ENCODE measurements around the gene EPHB3. TPM values are rescaled to one million over a fixed set of nuclear protein-coding genes. Genes with fewer than 3 reads are reported as not detected.

The EPHB3 gene
- polyA plus RNA-seq, 2 of the 4 experiments (the other 2 are of a cell fraction) = 0.36 to 0.50 TPM

- no peak for ATAC-seq
- FAIRE-seq = no peak
- no peak for DNase-seq (ENCODE audit: low read depth in 1 of 2, low spot score in 1 of 2)
- Histone ChIP-seq H3K4me2 (no peak overlapping the region), H3K27ac (no peak overlapping the region), H3K4me3 (no peak overlapping the region), H3K4me1 (peaks cover 16% of the 10 kb centered on the region), H3K9me3 (no peaks in the 10 kb centered on the region)
- POLR2A ChIA-PET = no interaction called here
- CTCF ChIA-PET = no interaction called here
- WGBS (ENCODE audit: missing lambda C conversion rate) = 79% methylated on average over 10 of the region's 15 CpGs
- TF ChIP-seq PBX3 (IDR thresholded peaks at IDR 0.05) (no peak), RCOR1 (IDR thresholded peaks at IDR 0.05; ENCODE audit: low read depth, low read length) (no peak), HDAC2 (IDR thresholded peaks at IDR 0.05) (no peak), RFX5 (IDR thresholded peaks at IDR 0.05) (no peak), CTCF (IDR thresholded peaks at IDR 0.05) (no peak), CBX2 (IDR thresholded peaks at IDR 0.05; ENCODE audit: borderline replicate concordance, low read depth) (no peak), EP300 (IDR thresholded peaks at IDR 0.05) (no peak), FOSB (CRISPR knock-in tag; IDR thresholded peaks at IDR 0.05) (no peak), KDM5A (IDR thresholded peaks at IDR 0.05) (no peak)
Measured at GRCh38 chr3:184630861-184631471, 69.4 kb downstream of the EPHB3 start.

- Histone ChIP-seq H3K27ac (no peak overlapping the region), H3K4me3 (no peak overlapping the region), H3K4me1 (peaks cover 19% of the 10 kb centered on the region), H3K9me3 (no peaks in the 10 kb centered on the region), H3K4me2 (no peak overlapping the region)
- ChIA-PET CTCF (no interaction called here), POLR2A (no interaction called here)
- no peak for DNase-seq (ENCODE audit: low read depth in 1 of 2, low spot score in 1 of 2)
- TF ChIP-seq KDM5A (IDR thresholded peaks at IDR 0.05) = no peak
- no peak for TF ChIP-seq CBX2 (IDR thresholded peaks at IDR 0.05; ENCODE audit: borderline replicate concordance, low read depth)
- TF ChIP-seq JUN (IDR thresholded peaks at IDR 0.05) = no peak
- no peak for TF ChIP-seq CHD4 (IDR thresholded peaks at IDR 0.05; ENCODE audit: borderline replicate concordance)
- no peak for TF ChIP-seq CTCF (IDR thresholded peaks at IDR 0.05)
- no peak for TF ChIP-seq POLR2AphosphoS2 (conservative IDR thresholded peaks at IDR 0.05; ENCODE audit: low read length)
- TF ChIP-seq EHMT2 (IDR thresholded peaks at IDR 0.05; ENCODE audit: low read depth) = no peak
- TF ChIP-seq GATA3 (IDR thresholded peaks at IDR 0.05; ENCODE audit: borderline replicate concordance) = no peak
- no peak for TF ChIP-seq RCOR1 (IDR thresholded peaks at IDR 0.05; ENCODE audit: low read depth, low read length)
- TF ChIP-seq SREBF2 (IDR thresholded peaks at IDR 0.05) = no peak
- no peak for TF ChIP-seq RFX5 (IDR thresholded peaks at IDR 0.05)
- TF ChIP-seq KDM1A (IDR thresholded peaks at IDR 0.05; ENCODE audit: low read depth) = no peak
- TF ChIP-seq FOSB (CRISPR knock-in tag; IDR thresholded peaks at IDR 0.05) = no peak
- no peak for TF ChIP-seq ELK1 (IDR thresholded peaks at IDR 0.05; ENCODE audit: low read depth, low read length)
- no peak for TF ChIP-seq BCL3 (IDR thresholded peaks at IDR 0.05)
- ATAC-seq = no peak
- no peak for FAIRE-seq
- WGBS (ENCODE audit: missing lambda C conversion rate) = 79% methylated on average over 19 of the region's 19 CpGs
Measured at GRCh38 chr3:184631472-184631861, 69.9 kb downstream of the EPHB3 start.

Other genes starting within 250 kb of the EPHB3 start
- 152 and 185 TPM in 2 replicates for gene EIF4G1, start 247.2 kb upstream of the EPHB3 start, polyA plus RNA-seq (2011; rRNA removed)
- 248 to 261 TPM (median 254 TPM) in 3 replicates for gene EIF4G1, start 247.2 kb upstream of the EPHB3 start, polyA plus RNA-seq (2017; fragmentation: RNase III; extraction: RNeasy Plus Mini Kit Qiagen cat#74134 plus additional on column Dnase treatment)
- 5.2 and 5.7 TPM in 2 replicates for gene FAM131A, start 224.2 kb upstream of the EPHB3 start, polyA plus RNA-seq (2011; rRNA removed)
- 5.4 to 6.1 TPM (median 6.0 TPM) in 3 replicates for gene FAM131A, start 224.2 kb upstream of the EPHB3 start, polyA plus RNA-seq (2017; fragmentation: RNase III; extraction: RNeasy Plus Mini Kit Qiagen cat#74134 plus additional on column Dnase treatment)
- gene CLCN2, start 200.2 kb upstream of the EPHB3 start, polyA plus RNA-seq (2011; rRNA removed) = 2.2 and 2.7 TPM in 2 replicates
- 4.4 to 5.4 TPM (median 4.9 TPM) in 3 replicates for gene CLCN2, start 200.2 kb upstream of the EPHB3 start, polyA plus RNA-seq (2017; fragmentation: RNase III; extraction: RNeasy Plus Mini Kit Qiagen cat#74134 plus additional on column Dnase treatment)
- gene POLR2H, start 200.1 kb upstream of the EPHB3 start, polyA plus RNA-seq (2011; rRNA removed) = 112 and 127 TPM in 2 replicates
- 98.9 to 104 TPM (median 103 TPM) in 3 replicates for gene POLR2H, start 200.1 kb upstream of the EPHB3 start, polyA plus RNA-seq (2017; fragmentation: RNase III; extraction: RNeasy Plus Mini Kit Qiagen cat#74134 plus additional on column Dnase treatment)
- 0.06 and 0.09 TPM in 2 replicates for gene THPO, start 183.6 kb upstream of the EPHB3 start, polyA plus RNA-seq (2011; rRNA removed)
- gene THPO, start 183.6 kb upstream of the EPHB3 start, polyA plus RNA-seq (2017; fragmentation: RNase III; extraction: RNeasy Plus Mini Kit Qiagen cat#74134 plus additional on column Dnase treatment) = not detected in 3 replicates
- 0.12 and 0.19 TPM in 2 replicates for gene CHRD, start 181.7 kb upstream of the EPHB3 start, polyA plus RNA-seq (2011; rRNA removed)
- 0.13 to 0.32 TPM (median 0.14 TPM) in 3 replicates for gene CHRD, start 181.7 kb upstream of the EPHB3 start, polyA plus RNA-seq (2017; fragmentation: RNase III; extraction: RNeasy Plus Mini Kit Qiagen cat#74134 plus additional on column Dnase treatment)
- 13.9 and 19.6 TPM in 2 replicates for gene MAGEF1, start 150.3 kb downstream of the EPHB3 start, polyA plus RNA-seq (2011; rRNA removed)
- 26.3 to 30.8 TPM (median 29.9 TPM) in 3 replicates for gene MAGEF1, start 150.3 kb downstream of the EPHB3 start, polyA plus RNA-seq (2017; fragmentation: RNase III; extraction: RNeasy Plus Mini Kit Qiagen cat#74134 plus additional on column Dnase treatment)